ENCODE data around the gene SYT2. TPM values are rescaled to one million over a fixed set of nuclear protein-coding genes. Genes with fewer than 3 reads are reported as not detected.
"Not testable (repeated sequence)": the region's sequence is repeated elsewhere in the genome, so short reads cannot be mapped to it uniquely, and the experiment has no call there.

Gene SYT2
- total RNA-seq, 2 donors from 2014 or later: under 0.01 TPM; not detected in 1

DNA sequence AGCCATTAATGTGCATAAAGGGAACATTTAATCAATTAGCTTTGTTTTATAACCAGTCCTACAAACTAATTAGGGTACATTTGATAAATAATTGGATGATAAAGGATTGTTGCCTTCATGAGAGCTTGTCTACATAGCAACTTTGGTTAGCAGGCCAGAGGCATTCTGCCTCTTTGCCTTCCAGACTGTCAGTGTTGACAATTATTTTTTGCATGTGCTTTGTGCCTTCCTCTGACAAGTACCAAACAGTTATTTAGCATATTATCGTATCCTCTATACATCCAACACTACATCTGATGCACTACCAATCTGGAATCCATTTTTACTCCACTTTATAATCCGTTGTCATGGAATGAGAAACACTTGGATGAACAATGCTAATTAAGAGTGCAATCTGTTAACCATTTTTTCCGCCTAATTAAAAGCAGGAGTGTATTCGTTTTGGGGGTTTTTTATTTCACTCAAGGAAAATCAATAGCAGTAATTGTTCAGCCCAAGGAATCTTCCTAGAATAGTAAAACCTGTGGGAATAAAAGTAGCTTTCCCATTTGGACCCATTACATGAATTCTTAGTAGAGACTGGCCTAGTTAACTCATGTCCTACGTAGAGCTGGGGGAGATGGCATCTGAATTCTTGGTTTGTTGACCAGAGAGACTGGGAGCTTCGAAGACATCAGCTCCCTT, 165.3 kb downstream of the SYT2 start:
- not testable (repeated sequence) for H3K27me3 ChIP-seq (replicated peaks; ENCODE audit: insufficient read depth); H3K36me3 ChIP-seq; DNase-seq (ENCODE audit: low spot score); H3K9me3 ChIP-seq; ATAC-seq (ENCODE audit: insufficient number of reproducible peaks, low FRiP score, low read depth)
- Histone ChIP-seq H3K4me1 (ENCODE audit: control insufficient read depth in 1 of 2, low read depth in 2 of 2) (peaks cover 6 to 48% of the 10 kb centered on the region in 2 donors), H3K27ac (peak overlapping the region; percentile 90 to 98), H3K4me3 (peak overlapping the region; percentile 72)

DNA sequence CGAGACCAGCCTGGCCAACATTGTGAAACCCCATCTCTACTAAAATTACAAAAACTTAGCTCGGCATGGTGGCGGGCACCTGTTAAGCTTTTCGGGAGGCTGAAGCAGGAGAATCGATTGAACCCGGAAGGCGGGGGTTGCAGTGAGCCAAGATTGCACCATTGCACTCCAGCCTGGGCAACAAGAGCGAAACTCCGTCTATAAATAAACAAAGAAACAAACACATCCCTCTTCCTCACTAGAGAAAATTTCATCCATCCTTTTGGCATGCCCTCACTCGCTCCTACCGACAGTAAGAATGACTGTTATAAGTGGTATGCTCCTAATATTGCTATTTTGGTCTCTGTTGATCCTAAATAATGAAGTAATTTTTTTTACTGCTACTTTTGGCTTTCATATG, 166.7 kb downstream of the SYT2 start:
- Histone ChIP-seq H3K27ac (peak overlapping the region; percentile 90 to 98), H3K4me3 (peak overlapping the region; percentile 72), H3K4me1 (ENCODE audit: control insufficient read depth in 1 of 2, low read depth in 2 of 2) (peaks cover 3 to 41% of the 10 kb centered on the region in 2 donors)
- peak; percentile 15 for ATAC-seq (ENCODE audit: insufficient number of reproducible peaks, low FRiP score, low read depth)
- DNase-seq (ENCODE audit: low spot score); H3K9me3 ChIP-seq; H3K36me3 ChIP-seq; H3K27me3 ChIP-seq (replicated peaks; ENCODE audit: insufficient read depth): not testable (repeated sequence)

- not testable (repeated sequence) for H3K9me3 ChIP-seq; H3K27me3 ChIP-seq (replicated peaks; ENCODE audit: insufficient read depth); DNase-seq (ENCODE audit: low spot score); H3K36me3 ChIP-seq; ATAC-seq (ENCODE audit: insufficient number of reproducible peaks, low FRiP score, low read depth)
- H3K4me1 ChIP-seq (ENCODE audit: control insufficient read depth in 1 of 2, low read depth in 2 of 2): peaks cover 0 to 37% of the 10 kb centered on the region in 2 donors
- peak overlapping the region; percentile 90 to 98 for H3K27ac ChIP-seq
- peak overlapping the region; percentile 72 for H3K4me3 ChIP-seq
Measured at GRCh38 chr1:202542415-202542814, 167.8 kb downstream of the SYT2 start.

GRCh38 chr1:202540858-202541257, 169.4 kb downstream of the SYT2 start:
- DNase-seq (ENCODE audit: low spot score); H3K9me3 ChIP-seq; ATAC-seq (ENCODE audit: insufficient number of reproducible peaks, low FRiP score, low read depth): not testable (repeated sequence)

More at GRCh38 chr1:202540858-202541257, 169.4 kb downstream of the SYT2 start:
- Histone ChIP-seq H3K4me3 (peak overlapping the region; percentile 72), H3K27ac (peak overlapping the region; percentile 90 to 98), H3K4me1 (ENCODE audit: control insufficient read depth in 1 of 2, low read depth in 2 of 2) (peaks cover 0 to 25% of the 10 kb centered on the region in 2 donors)
- not testable (repeated sequence) for H3K27me3 ChIP-seq (replicated peaks; ENCODE audit: insufficient read depth); H3K36me3 ChIP-seq

Other genes starting within 250 kb of the SYT2 start
- 10 to 100 TPM; 32.0 to 42.0 TPM for gene KDM5B, start 98.0 kb upstream of the SYT2 start, total RNA-seq
- not detected for gene PCAT6, start 100.5 kb upstream of the SYT2 start, total RNA-seq
- 1 to 10 TPM; 5.0 to 6.0 TPM for gene RABIF, start 178.7 kb upstream of the SYT2 start, total RNA-seq
- 10 to 100 TPM; 12.6 to 18.5 TPM for gene KLHL12, start 216.8 kb upstream of the SYT2 start, total RNA-seq
- gene ADIPOR1, start 247.9 kb upstream of the SYT2 start, total RNA-seq: 10 to 100 TPM; 91.8 to 98.6 TPM

All from thoracic aorta (tissue), 2 donors.